ENCODE results near the gene COA3. TPM values are rescaled to one million over a fixed set of nuclear protein-coding genes. Genes with fewer than 3 reads are reported as not detected.

The COA3 gene
- total RNA-seq, 1 donor from 2014 or later = 60.3 TPM

- H3K27me3 Mint-ChIP-seq (ENCODE audit: unreplicated experiment) = peaks cover 13% of the 10 kb centered on the region
- H3K9me3 Mint-ChIP-seq (ENCODE audit: unreplicated experiment) = no peaks in the 10 kb centered on the region
These were observed 16.1 kb downstream of the COA3 start for GRCh38 chr17:42782166-42783061.

GRCh38 chr17:42781639-42782165 is 16.8 kb downstream of the COA3 start:
- TF ChIP-seq CTCF (IDR thresholded peaks at IDR 0.05; ENCODE audit: unreplicated experiment) = no peak
- no peak for DNase-seq (ENCODE audit: low spot score)
- Mint-ChIP-seq H3K4me1 (ENCODE audit: unreplicated experiment) (peaks cover 28% of the 10 kb centered on the region), H3K27ac (ENCODE audit: unreplicated experiment) (peak overlapping the region; percentile 30), H3K36me3 (ENCODE audit: low read depth, unreplicated experiment) (peaks cover 8% of the 10 kb centered on the region), H3K4me3 (ENCODE audit: unreplicated experiment) (peak overlapping the region; percentile 83), H3K9me3 (ENCODE audit: unreplicated experiment) (no peaks in the 10 kb centered on the region), H3K27me3 (ENCODE audit: unreplicated experiment) (peaks cover 13% of the 10 kb centered on the region)

More at GRCh38 chr17:42782166-42783061, 16.1 kb downstream of the COA3 start:
- peak overlapping the region; percentile 6 for H3K4me3 Mint-ChIP-seq (ENCODE audit: unreplicated experiment)
- TF ChIP-seq CTCF (IDR thresholded peaks at IDR 0.05; ENCODE audit: unreplicated experiment) = no peak
- no peak for DNase-seq (ENCODE audit: low spot score)
- H3K27ac Mint-ChIP-seq (ENCODE audit: unreplicated experiment) = peak overlapping the region; percentile 81
- peaks cover 27% of the 10 kb centered on the region for H3K4me1 Mint-ChIP-seq (ENCODE audit: unreplicated experiment)
- peaks cover 10% of the 10 kb centered on the region for H3K36me3 Mint-ChIP-seq (ENCODE audit: low read depth, unreplicated experiment)

GRCh38 chr17:42780851-42781638 is 17.5 kb downstream of the COA3 start:
- H3K4me1 Mint-ChIP-seq (ENCODE audit: unreplicated experiment) = peaks cover 30% of the 10 kb centered on the region
- DNase-seq (ENCODE audit: low spot score) = no peak
- H3K9me3 Mint-ChIP-seq (ENCODE audit: unreplicated experiment) = no peaks in the 10 kb centered on the region
- peaks cover 13% of the 10 kb centered on the region for H3K27me3 Mint-ChIP-seq (ENCODE audit: unreplicated experiment)
- H3K27ac Mint-ChIP-seq (ENCODE audit: unreplicated experiment) = peak overlapping the region; percentile 30
- no peak for TF ChIP-seq CTCF (IDR thresholded peaks at IDR 0.05; ENCODE audit: unreplicated experiment)
- peak overlapping the region; percentile 83 for H3K4me3 Mint-ChIP-seq (ENCODE audit: unreplicated experiment)
- peaks cover 8% of the 10 kb centered on the region for H3K36me3 Mint-ChIP-seq (ENCODE audit: low read depth, unreplicated experiment)

GRCh38 chr17:42779936-42780850 is 18.3 kb downstream of the COA3 start, which contains the start of gene WNK4:
Gene WNK4 (plus strand): TSS chr17:42780610. CDS start chr17:42780699, 89 bp downstream.
- TF ChIP-seq CTCF (IDR thresholded peaks at IDR 0.05; ENCODE audit: unreplicated experiment) = no peak
- Mint-ChIP-seq H3K9me3 (ENCODE audit: unreplicated experiment) (no peaks in the 10 kb centered on the region), H3K36me3 (ENCODE audit: low read depth, unreplicated experiment) (peaks cover 8% of the 10 kb centered on the region), H3K27ac (ENCODE audit: unreplicated experiment) (peak within 1 kb of the TSS; percentile 30), H3K27me3 (ENCODE audit: unreplicated experiment) (peaks cover 11% of the 10 kb centered on the region), H3K4me3 (ENCODE audit: unreplicated experiment) (peak within 1 kb of the TSS; percentile 83), H3K4me1 (ENCODE audit: unreplicated experiment) (peaks cover 38% of the 10 kb centered on the region)
- peak; percentile 32 for DNase-seq (ENCODE audit: low spot score)

Measured in endothelial cell (in vitro differentiated cells).